Mesothelial cell of epicardium (in vitro differentiated cells): ENCODE data around the gene GFOD2. TPM values are rescaled to one million over a fixed set of nuclear protein-coding genes. Genes with fewer than 3 reads are reported as not detected.

Experiments
- DNase-seq, 2 experiments: peaks; one replicate each; pipeline ENCODE4 v3.0.0; 2021; ENCODE audit warnings: low spot score in 2 of 2; ENCODE audit not compliant: unreplicated experiment in 2 of 2
- H3K27ac Mint-ChIP-seq: 2 replicates; pipeline ENCODE4 v1.8.0; 2021; ENCODE audit warnings: mixed read lengths
- H3K27me3 Mint-ChIP-seq: 2 replicates; pipeline ENCODE4 v1.8.0; 2021; ENCODE audit warnings: low read depth, mixed read lengths
- H3K36me3 Mint-ChIP-seq: 2 replicates; pipeline ENCODE4 v1.8.0; 2021; ENCODE audit warnings: mixed read lengths
- H3K4me1 Mint-ChIP-seq: 2 replicates; pipeline ENCODE4 v1.8.0; 2021; ENCODE audit warnings: mixed read lengths
- H3K4me3 Mint-ChIP-seq: 2 replicates; pipeline ENCODE4 v1.8.0; 2021; ENCODE audit warnings: mild to moderate bottlenecking, moderate library complexity, mixed read lengths
- H3K9me3 Mint-ChIP-seq: 2 replicates; pipeline ENCODE4 v1.8.0; 2021; ENCODE audit warnings: mixed read lengths
- CTCF ChIP-seq: fragments of 200-600 bp; sonication (generic); IDR thresholded peaks from one replicate; pipeline ENCODE4 v1.5.0; 2021; ENCODE audit warnings: antibody characterized with exemption; ENCODE audit not compliant: unreplicated experiment
- total RNA-seq: library from RNA; stranded (reverse); gene quantifications from 3 replicates; pipeline ENCODE4 v1.2.1, GENCODE V29; 2021

Gene GFOD2
- total RNA-seq, 1 donor from 2014 or later, result 27.0 TPM

- no peak for TF ChIP-seq CTCF
- no peak for DNase-seq
- Mint-ChIP-seq H3K4me3 (peak overlapping the region; percentile 38), H3K36me3 (peaks cover 7% of the 10 kb centered on the region), H3K27me3 (peaks cover 26% of the 10 kb centered on the region), H3K4me1 (no peaks in the 10 kb centered on the region), H3K9me3 (no peaks in the 10 kb centered on the region), H3K27ac (no peak overlapping the region)
Observed at GRCh38 chr16:67644038-67644437, 75.1 kb downstream of the GFOD2 start.

- Mint-ChIP-seq H3K4me3 (no peak overlapping the region), H3K27ac (no peak overlapping the region), H3K9me3 (no peaks in the 10 kb centered on the region), H3K27me3 (peaks cover 25% of the 10 kb centered on the region), H3K4me1 (no peaks in the 10 kb centered on the region), H3K36me3 (peaks cover 9% of the 10 kb centered on the region)
- DNase-seq, result no peak
- no peak for TF ChIP-seq CTCF
Observed at GRCh38 chr16:67641779-67642708, 77.1 kb downstream of the GFOD2 start.

- Mint-ChIP-seq H3K27ac (no peak overlapping the region), H3K36me3 (peaks cover 20% of the 10 kb centered on the region), H3K27me3 (no peaks in the 10 kb centered on the region), H3K9me3 (no peaks in the 10 kb centered on the region), H3K4me3 (no peak overlapping the region), H3K4me1 (peaks cover under 1% of the 10 kb centered on the region)
- no peak for DNase-seq
- no peak for TF ChIP-seq CTCF
Observed at GRCh38 chr16:67637625-67638024, 81.5 kb downstream of the GFOD2 start.

- H3K36me3 Mint-ChIP-seq, result peaks cover 26% of the 10 kb centered on the region
Observed at GRCh38 chr16:67636713-67637112, 82.4 kb downstream of the GFOD2 start.

GRCh38 chr16:67632415-67633172, 86.5 kb downstream of the GFOD2 start:
- Mint-ChIP-seq H3K4me1 (peaks cover 6% of the 10 kb centered on the region), H3K36me3 (peaks cover 33% of the 10 kb centered on the region), H3K27me3 (no peaks in the 10 kb centered on the region), H3K27ac (no peak overlapping the region), H3K4me3 (no peak overlapping the region), H3K9me3 (no peaks in the 10 kb centered on the region)
- no peak for TF ChIP-seq CTCF
- no peak for DNase-seq

More at GRCh38 chr16:67636713-67637112, 82.4 kb downstream of the GFOD2 start:
- no peak for DNase-seq
- Mint-ChIP-seq H3K4me1 (peaks cover 6% of the 10 kb centered on the region), H3K4me3 (no peak overlapping the region), H3K9me3 (no peaks in the 10 kb centered on the region), H3K27me3 (no peaks in the 10 kb centered on the region), H3K27ac (no peak overlapping the region)
- TF ChIP-seq CTCF, result no peak
